ENCODE results near the gene CMIP.

DNA sequence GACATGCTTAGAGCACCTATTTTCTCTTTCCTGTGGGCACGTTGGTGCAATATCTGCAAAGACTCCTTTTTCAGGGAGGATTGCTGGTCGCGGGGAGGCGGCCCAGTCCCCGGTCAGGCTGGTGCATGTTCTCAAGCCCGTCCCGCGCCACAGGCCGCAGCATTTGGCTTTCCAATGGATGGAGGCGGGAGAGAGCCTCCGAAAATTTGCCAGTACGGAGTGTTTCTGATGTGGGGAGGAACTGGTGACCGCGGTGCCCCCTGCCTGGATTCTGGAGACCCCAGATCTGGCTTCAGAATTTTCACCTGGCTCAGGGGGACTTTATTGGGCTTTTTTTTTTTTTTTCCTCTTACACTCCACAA, 2.3 kb downstream of the CMIP start:
- TF ChIP-seq SMC3 (IDR thresholded peaks at IDR 0.05; ENCODE audit: low read depth, low read length) (no peak), CTCF (IDR thresholded peaks at IDR 0.05) (no peak), MXI1 (IDR thresholded peaks at IDR 0.05; ENCODE audit: low read depth, low read length) (no peak)

All from SK-N-SH (cell line).